Body of pancreas (tissue), 4 donors: ENCODE measurements around the gene ITIH4. TPM values are rescaled to one million over a fixed set of nuclear protein-coding genes. Genes with fewer than 3 reads are reported as not detected.

Source experiments
- ATAC-seq: fragments of 150-250 bp; one replicate; pipeline ENCODE4 v1.9.1; 2016
- DNase-seq, 4 donors: peaks; one replicate each; pipeline ENCODE4 v3.0.0-alpha.2; 2019
- H3K27ac ChIP-seq, 4 donors: fragments of 200-600 bp; sonication (generic); 1 replicate in 3 of 4; 2 replicates in 1 of 4; pipeline versions ENCODE4 v1.5.1 to v1.6.1; 2016 to 2019; ENCODE audit warnings: mild to moderate bottlenecking in 1 of 4, mixed read lengths in 1 of 4, moderate library complexity in 1 of 4
- H3K27me3 ChIP-seq, 2 donors: fragments of 200-600 bp; sonication (generic); one replicate each; pipeline ENCODE4 v1.6.0; 2016; ENCODE audit warnings: mild to moderate bottlenecking in 1 of 2
- H3K36me3 ChIP-seq, 2 donors: fragments of 200-600 bp; sonication (generic); replicated peaks in 1 of 2; 2 replicates each; pipeline ENCODE4 v1.5.1; 2016; ENCODE audit warnings: low read depth in 2 of 2; ENCODE audit not compliant: insufficient read depth in 1 of 2
- H3K4me1 ChIP-seq: fragments of 200-600 bp; sonication (generic); one replicate; pipeline ENCODE4 v1.6.0; 2016
- H3K4me3 ChIP-seq, 2 donors: fragments of 200-600 bp; sonication (generic); 1 replicate in 1 of 2; 2 replicates in 1 of 2; pipeline ENCODE4 v1.5.1; 2016 to 2019
- H3K9me3 ChIP-seq, 3 donors: fragments of 200-600 bp; sonication (generic); 1 replicate in 2 of 3; 2 replicates in 1 of 3; pipeline ENCODE4 v1.5.1; 2016
- CTCF ChIP-seq, 7 experiments: fragments of 450-650 bp in 4 of 7; fragments of 200-600 bp in 3 of 7; sonication (generic) in 3 of 7; IDR thresholded peaks; one replicate each; pipeline ENCODE4 v1.5.1; 2016 to 2019; ENCODE audit warnings: antibody characterized with exemption in 7 of 7
- POLR2A ChIP-seq, 3 donors: fragments of 450-650 bp; IDR thresholded peaks; one replicate each; pipeline ENCODE4 v1.6.1; 2016; ENCODE audit warnings: antibody characterized with exemption in 3 of 3, mild to moderate bottlenecking in 2 of 3
- WGBS, 2 donors: methylation state at CpG; one replicate each; pipeline ENCODE4 v1.1.5; 2017; 5-methylcytosine and 5-hydroxymethylcytosine counted together
- intact Hi-C: fragments of 100-400 bp; cut with DNase I; formaldehyde crosslinking; loops from one replicate; pipeline ENCODE4 v1.15.1; 2023
- total RNA-seq, 2 donors: library from RNA; depleted of rRNA; stranded (reverse); fragments of >200 nt; gene quantifications; one replicate each; pipeline ENCODE4 v1.1.0, GENCODE V29; 2016

The ITIH4 gene
- total RNA-seq, 2 donors from 2014 or later = 60.7 to 86.7 TPM

DNA sequence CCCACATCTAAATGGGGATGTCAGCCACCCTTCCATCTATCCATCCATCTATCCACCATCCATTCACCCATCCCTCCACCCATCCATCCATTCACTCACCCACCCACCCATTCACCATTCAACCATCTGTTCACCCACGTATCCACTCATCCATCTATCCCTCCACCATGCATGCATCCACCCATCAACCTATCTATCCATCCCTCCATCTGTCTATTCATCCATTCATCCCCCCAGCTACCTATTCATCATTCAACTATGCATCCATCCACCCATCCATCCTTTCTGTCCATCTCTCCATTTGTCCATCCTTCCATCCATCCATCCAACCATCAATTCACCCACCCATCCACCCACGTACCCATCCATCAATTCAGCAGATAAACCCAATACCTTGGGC, 21.3 kb downstream of the ITIH4 start:
- 62 to 71% methylated on average over 2 of the region's 2 CpGs for WGBS, 2 donors
- H3K4me3 ChIP-seq = no peak overlapping the region
- H3K4me1 ChIP-seq = no peaks in the 10 kb centered on the region
- intact Hi-C loops = no loop called here
- no peak for TF ChIP-seq CTCF (IDR thresholded peaks at IDR 0.05)
- TF ChIP-seq POLR2A (IDR thresholded peaks at IDR 0.05) = no peak
- ATAC-seq = no peak
- no peaks in the 10 kb centered on the region for H3K27me3 ChIP-seq
- no peak overlapping the region for H3K27ac ChIP-seq
- no peak for DNase-seq
- H3K36me3 ChIP-seq = no peaks in the 10 kb centered on the region
- H3K9me3 ChIP-seq = no peaks in the 10 kb centered on the region

DNA sequence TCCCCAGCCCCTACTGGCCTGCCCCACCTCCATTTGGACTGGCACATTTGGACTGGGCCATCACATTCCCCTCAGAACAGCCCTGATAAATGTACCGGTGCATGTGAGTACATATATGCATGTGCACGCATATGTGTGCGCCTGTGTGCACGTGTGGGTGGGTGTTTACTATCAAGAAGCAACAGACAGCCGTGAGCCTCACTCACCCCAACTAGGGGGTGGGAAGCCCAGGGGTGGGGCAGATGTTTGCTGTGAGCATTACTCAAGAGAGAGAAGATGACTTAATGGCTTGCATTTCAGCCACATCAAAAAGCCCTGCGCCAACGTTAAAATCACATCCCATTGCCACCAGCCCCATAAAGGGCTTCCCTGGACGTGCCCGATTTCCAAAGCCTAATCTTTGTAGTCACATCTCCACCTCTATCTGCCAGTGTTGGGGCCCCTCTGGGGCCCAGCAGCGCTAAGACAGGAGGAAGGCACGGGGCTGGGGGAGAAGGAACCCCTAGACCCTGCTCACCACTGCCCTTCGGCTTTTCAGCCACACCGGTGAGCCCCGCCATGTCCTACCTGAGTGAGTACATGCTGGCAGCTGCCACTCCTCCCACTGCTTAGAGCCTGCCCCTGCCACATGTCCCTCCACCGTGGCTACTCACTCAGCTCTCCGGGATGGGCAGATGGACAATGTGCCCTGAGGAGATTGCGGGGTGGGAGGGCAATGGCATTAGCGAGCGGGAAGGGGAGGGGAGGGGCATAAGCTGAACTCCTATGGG, 25.0 kb downstream of the ITIH4 start:
- no peak for DNase-seq
- TF ChIP-seq POLR2A (IDR thresholded peaks at IDR 0.05) (no peak), CTCF (IDR thresholded peaks at IDR 0.05) (no peak)

DNA sequence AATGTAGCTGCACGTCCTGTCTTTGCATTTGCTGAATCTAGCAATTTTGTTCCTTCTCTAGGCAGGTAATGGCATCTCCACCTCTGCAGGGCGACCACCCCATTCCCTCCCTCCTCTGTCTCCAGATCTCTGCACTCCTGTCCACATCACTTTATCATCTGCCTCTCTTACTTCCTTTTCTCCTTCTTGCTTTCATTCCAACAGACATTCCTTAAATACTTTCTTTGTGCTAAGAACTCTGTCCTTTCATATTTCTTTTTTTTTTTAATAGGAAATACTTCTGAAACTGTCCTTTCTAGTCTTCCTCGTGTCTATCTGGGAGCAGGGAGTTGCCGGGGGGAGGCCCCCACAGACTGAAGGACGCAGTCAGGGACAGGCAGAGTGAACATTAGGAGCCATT, 28.6 kb downstream of the ITIH4 start:
- no peaks in the 10 kb centered on the region for H3K9me3 ChIP-seq
- H3K27me3 ChIP-seq = no peaks in the 10 kb centered on the region
- no peak overlapping the region for H3K4me3 ChIP-seq
- TF ChIP-seq POLR2A (IDR thresholded peaks at IDR 0.05) (no peak), CTCF (IDR thresholded peaks at IDR 0.05) (no peak)
- ATAC-seq = no peak
- intact Hi-C loops = no loop called here
- H3K36me3 ChIP-seq = no peaks in the 10 kb centered on the region
- H3K4me1 ChIP-seq = no peaks in the 10 kb centered on the region
- DNase-seq = no peak
- no peak overlapping the region for H3K27ac ChIP-seq
- 59 to 63% methylated on average over 5 of the region's 5 CpGs for WGBS, 2 donors

More for the DNA sequence above, 25.0 kb downstream of the ITIH4 start:
- no peak for ATAC-seq
- Histone ChIP-seq H3K36me3 (no peaks in the 10 kb centered on the region), H3K4me3 (no peak overlapping the region), H3K27me3 (no peaks in the 10 kb centered on the region), H3K9me3 (no peaks in the 10 kb centered on the region), H3K4me1 (no peaks in the 10 kb centered on the region), H3K27ac (no peak overlapping the region)
- intact Hi-C loops = no loop called here
- 80 to 83% methylated on average over 17 to 19 of the region's 19 CpGs for WGBS, 2 donors

GRCh38 chr3:52800079-52800478, 30.4 kb downstream of the ITIH4 start:
- Histone ChIP-seq H3K27ac (no peak overlapping the region), H3K4me1 (peaks cover 9% of the 10 kb centered on the region), H3K27me3 (no peaks in the 10 kb centered on the region), H3K36me3 (no peaks in the 10 kb centered on the region), H3K4me3 (no peak overlapping the region), H3K9me3 (no peaks in the 10 kb centered on the region)
- ATAC-seq (no peak), DNase-seq (no peak)
- TF ChIP-seq POLR2A (IDR thresholded peaks at IDR 0.05) (no peak), CTCF (IDR thresholded peaks at IDR 0.05) (no peak)
- 75 to 76% methylated on average over 6 to 7 of the region's 7 CpGs for WGBS, 2 donors
- intact Hi-C loops = no loop called here

DNA sequence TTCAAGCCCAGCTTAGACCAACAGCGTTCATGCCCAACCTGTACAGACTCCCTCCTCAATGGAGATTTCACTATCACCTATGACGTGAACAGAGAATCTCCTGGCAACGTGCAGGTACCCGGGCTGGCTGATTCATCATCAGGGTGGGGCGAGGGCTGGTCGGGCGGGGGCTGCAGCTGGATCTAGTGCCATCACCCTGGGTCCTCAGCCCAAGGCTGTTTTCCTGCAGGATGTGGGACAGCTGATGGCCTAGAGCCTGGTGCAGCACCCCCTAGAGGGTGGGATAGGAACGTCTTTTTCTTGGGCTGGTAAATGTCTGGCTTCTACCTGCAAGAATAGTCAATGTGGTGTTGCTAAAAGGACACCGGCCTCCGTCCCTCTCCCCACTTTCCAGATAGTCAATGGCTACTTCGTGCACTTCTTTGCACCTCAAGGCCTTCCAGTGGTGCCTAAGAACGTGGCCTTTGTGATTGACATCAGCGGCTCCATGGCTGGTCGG, 31.4 kb downstream of the ITIH4 start:
- Histone ChIP-seq H3K4me3 (no peak overlapping the region), H3K27me3 (no peaks in the 10 kb centered on the region), H3K27ac (no peak overlapping the region), H3K4me1 (peaks cover 10% of the 10 kb centered on the region), H3K9me3 (no peaks in the 10 kb centered on the region), H3K36me3 (no peaks in the 10 kb centered on the region)
- TF ChIP-seq CTCF (IDR thresholded peaks at IDR 0.05) = peak; percentile 11 to 45 (median 38)
- TF ChIP-seq POLR2A (IDR thresholded peaks at IDR 0.05) = no peak
- intact Hi-C loops = no loop called here
- peak; percentile 34 for ATAC-seq
- 51% methylated on average over 11 to 14 of the region's 14 CpGs for WGBS, 2 donors
- peak; percentile 28 to 50 (median 34) for DNase-seq
